GM12875 (cell line): ENCODE data around the gene ATP6V0D1.

Experiments
- H3K4me3 ChIP-seq: one replicate; pipeline ENCODE4 v1.5.1; 2011; ENCODE audit warnings: low read depth, low read length, control low read depth
- TF ChIP-seq, protein P1 (sequence below): IDR thresholded peaks from 2 replicates; pipeline ENCODE4 v1.5.1; 2011; ENCODE audit warnings: low read depth, mild to moderate bottlenecking, control low read depth, inconsistent platforms, low read length, moderate library complexity, borderline replicate concordance; ENCODE audit not compliant: insufficient read depth

ATP6V0D1 gene

DNA sequence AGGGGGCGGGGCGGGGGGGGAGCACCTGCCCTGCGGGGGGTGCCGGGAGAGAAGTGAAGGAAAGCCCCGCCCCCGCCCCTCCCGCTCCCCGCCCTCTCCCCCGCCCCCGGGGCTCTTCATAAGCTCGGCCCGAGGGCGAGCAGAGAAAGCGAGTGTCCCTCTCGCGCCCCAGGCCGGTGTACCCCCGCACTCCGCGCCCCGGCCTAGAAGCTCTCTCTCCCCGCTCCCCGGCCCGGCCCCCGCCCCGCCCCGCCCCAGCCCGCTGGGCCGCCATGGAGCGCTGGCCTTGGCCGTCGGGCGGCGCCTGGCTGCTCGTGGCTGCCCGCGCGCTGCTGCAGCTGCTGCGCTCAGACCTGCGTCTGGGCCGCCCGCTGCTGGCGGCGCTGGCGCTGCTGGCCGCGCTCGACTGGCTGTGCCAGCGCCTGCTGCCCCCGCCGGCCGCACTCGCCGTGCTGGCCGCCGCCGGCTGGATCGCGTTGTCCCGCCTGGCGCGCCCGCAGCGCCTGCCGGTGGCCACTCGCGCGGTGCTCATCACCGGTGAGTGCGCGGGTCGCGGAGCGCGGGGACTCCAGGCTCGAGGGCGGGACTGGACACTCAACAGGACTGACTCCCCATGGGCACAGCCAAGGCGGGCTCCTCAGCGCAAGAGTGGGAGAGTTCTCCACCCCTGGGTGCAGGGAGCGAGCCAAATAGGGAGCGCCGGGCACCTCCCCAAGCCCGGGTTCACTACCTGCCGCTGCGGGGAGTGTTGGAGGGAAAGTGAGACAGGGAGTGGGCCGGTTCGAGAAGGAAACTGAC, 49.8 kb downstream of the ATP6V0D1 start, which contains the start of gene HSD11B2:
Gene HSD11B2, plus strand, starts transcription at position 145 of the 798 bp plus-strand sequence. Its CDS starts 128 bp downstream, at position 273.
- TF ChIP-seq, protein P1, sequence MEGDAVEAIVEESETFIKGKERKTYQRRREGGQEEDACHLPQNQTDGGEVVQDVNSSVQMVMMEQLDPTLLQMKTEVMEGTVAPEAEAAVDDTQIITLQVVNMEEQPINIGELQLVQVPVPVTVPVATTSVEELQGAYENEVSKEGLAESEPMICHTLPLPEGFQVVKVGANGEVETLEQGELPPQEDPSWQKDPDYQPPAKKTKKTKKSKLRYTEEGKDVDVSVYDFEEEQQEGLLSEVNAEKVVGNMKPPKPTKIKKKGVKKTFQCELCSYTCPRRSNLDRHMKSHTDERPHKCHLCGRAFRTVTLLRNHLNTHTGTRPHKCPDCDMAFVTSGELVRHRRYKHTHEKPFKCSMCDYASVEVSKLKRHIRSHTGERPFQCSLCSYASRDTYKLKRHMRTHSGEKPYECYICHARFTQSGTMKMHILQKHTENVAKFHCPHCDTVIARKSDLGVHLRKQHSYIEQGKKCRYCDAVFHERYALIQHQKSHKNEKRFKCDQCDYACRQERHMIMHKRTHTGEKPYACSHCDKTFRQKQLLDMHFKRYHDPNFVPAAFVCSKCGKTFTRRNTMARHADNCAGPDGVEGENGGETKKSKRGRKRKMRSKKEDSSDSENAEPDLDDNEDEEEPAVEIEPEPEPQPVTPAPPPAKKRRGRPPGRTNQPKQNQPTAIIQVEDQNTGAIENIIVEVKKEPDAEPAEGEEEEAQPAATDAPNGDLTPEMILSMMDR, result no peak

DNA sequence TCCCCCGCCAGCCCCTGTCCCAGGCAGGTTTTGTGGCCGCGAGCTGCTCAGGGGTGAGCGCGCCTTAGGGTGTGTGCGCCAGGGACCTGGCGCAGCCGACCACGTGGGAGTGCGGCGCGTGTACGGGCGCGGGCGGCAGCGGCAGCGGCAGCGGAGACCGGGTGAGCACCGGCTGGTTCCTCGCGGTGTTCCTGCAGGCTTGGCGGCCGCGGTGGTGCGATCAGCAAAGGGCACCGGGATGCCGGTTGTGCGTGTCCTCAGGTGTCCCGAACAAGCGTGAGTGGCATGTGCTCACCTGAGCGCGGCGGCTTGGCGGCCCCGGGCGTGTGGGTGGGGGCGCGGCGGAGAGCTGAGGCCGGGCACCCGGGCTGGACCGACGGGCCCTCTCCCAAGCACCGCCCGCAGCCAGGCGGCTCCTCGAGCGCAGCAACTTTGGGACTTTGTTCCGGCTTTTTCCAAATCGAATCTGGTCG, 50.4 kb downstream of the ATP6V0D1 start:
- H3K4me3 ChIP-seq, result peak overlapping the region; percentile 11
- TF ChIP-seq, protein P1, result no peak

More for the DNA sequence above, 49.8 kb downstream of the ATP6V0D1 start, which contains the start of gene HSD11B2:
- H3K4me3 ChIP-seq, result peak within 1 kb of the TSS; percentile 11

DNA sequence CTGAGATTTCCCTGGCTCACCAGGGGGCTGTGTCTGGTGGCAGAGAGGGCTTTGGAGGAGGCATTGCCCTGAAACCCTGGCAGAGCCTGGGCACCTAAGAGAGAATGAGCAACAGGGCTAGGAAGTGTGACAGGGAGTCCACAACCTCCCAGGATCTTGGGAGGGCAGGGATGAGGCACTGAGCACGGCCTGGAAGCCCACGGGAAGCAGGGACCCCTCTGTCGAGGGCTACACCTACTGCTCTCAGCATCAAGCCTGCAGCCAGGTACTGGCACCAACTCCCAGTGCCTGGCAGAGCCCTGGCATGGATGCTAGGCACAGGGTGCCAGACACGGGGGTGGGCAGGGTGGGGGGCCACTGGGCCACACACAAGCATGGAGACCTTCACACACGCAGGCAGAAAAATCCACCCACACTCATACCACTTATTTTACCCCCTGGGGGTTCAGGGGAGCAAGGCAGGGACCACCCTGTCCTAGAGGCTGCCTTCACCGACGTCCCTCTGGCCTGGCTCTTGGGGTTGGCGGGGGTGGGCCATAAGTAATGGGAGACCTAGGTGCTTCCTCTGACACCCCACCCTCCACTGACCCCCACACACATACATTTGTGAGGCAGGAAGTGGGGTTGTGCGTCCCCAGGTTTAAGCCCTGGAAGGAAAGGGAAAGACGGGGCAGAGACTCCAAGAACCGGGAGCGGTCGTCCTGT, 51.0 kb downstream of the ATP6V0D1 start:
- H3K4me3 ChIP-seq, result no peak overlapping the region
- TF ChIP-seq, protein P1, result no peak

DNA sequence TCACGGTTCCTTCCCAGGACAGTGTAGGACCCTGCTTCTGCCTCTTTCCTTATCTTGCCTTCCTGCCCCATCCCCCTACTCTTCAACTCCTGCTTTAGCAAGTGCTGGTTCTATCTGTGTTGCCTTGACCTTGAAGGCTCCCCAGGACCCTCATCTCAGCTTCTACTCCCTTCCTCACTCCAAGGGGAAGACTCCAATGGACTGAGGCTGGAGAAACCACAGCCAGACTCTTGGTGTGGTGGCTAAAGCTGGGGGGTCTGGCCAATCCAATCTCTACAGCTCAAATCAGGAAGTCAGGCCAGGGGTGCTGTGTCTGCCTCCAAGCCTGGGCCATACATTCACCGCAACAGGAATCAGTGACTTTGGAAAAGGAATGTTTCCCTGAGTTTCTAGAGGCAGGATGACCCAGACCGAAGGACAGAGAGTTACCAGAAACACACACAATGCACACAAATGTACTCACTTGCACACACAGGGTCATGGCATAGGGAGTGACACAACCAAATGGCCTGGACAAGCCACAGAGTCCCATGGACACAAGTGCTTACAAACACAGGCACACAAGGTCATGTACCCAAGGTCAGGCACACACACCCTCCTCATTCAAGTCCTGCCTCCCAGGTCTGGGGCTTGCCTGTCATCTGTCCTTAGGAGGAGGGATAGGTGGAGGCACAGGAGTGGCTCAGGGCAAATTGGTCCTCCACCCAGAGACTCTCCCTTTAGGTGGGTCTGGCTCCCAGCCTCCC, 51.7 kb downstream of the ATP6V0D1 start:
- TF ChIP-seq, protein P1, result no peak

DNA sequence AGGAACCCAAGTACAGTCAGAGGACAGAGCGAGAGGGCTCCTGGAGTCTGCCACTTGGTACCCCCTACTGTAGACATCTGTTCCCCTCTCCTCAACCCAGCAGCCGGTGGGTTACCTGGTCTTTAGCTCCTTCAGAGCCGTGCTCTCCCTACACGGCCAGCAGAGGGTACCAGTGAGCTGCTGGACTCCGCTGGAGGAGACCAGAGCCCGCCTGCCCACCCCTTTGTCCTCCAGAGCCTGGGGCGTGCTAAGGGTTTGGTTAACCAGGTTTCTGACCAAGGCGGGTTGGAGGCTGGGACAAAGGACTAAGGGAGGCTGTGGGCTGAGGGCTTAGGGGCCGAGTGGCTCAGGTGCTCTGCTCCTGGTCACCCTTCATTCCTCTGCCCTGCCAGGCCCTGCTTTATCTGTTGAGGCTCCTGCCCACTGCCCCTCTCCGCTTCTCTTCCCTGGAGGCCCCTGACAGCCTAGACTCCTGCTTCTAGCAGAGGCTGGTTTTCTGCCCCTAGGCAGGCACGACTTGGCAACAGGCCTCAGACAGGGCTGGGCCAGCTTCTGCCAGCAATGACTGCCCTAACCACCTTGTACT, 52.7 kb downstream of the ATP6V0D1 start:
- TF ChIP-seq, protein P1, result peak; percentile 95
- no peak overlapping the region for H3K4me3 ChIP-seq

More for the DNA sequence above, 51.7 kb downstream of the ATP6V0D1 start:
- no peak overlapping the region for H3K4me3 ChIP-seq

DNA sequence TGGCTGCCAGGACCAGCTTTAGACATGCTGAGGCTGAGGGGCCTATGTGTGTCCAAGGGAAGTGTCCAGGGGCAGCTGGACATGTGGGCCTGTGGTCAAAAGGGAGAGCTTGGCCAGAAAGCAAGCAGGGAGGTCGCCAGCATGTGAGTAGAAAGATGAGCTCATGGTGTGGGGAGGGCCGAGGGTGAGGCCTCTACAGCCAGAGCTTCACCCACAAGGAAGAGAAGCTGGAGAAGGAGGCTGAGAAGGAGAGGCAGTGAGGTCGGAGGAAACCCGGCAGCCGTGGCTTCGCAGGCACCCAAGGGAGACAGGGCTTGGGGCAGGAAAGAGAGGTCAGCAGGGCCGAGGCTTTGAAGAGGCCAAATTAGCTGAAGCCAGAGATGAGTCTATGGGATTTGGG, 54.0 kb downstream of the ATP6V0D1 start:
- no peak overlapping the region for H3K4me3 ChIP-seq
- TF ChIP-seq, protein P1, result no peak
